ENCODE results near the gene SV2C. TPM values are rescaled to one million over a fixed set of nuclear protein-coding genes. Genes with fewer than 3 reads are reported as not detected.

The SV2C gene
- total RNA-seq, 1 experiment from 2014 or later, result not detected

- DNase-seq (ENCODE audit: low read depth, low spot score), result no peak
- peaks cover 30% of the 10 kb centered on the region for H3K27me3 ChIP-seq (ENCODE audit: insufficient read depth, low read length)
- H3K9me3 ChIP-seq (ENCODE audit: control insufficient read depth in 1 of 2, insufficient read depth in 1 of 2, low read depth in 1 of 2, low read length in 2 of 2), result no peaks in the 10 kb centered on the region
- H3K4me2 ChIP-seq (ENCODE audit: low read length), result no peak overlapping the region
- TF ChIP-seq, protein P1, sequence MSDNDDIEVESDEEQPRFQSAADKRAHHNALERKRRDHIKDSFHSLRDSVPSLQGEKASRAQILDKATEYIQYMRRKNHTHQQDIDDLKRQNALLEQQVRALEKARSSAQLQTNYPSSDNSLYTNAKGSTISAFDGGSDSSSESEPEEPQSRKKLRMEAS (IDR thresholded peaks at IDR 0.05), result no peak
- TF ChIP-seq EZH2phosphoT487 (IDR thresholded peaks at IDR 0.05; ENCODE audit: borderline replicate concordance) (no peak), POLR2A (IDR thresholded peaks at IDR 0.05; ENCODE audit: borderline replicate concordance, extremely low read depth, insufficient read depth, insufficient read length) (no peak), ATF3 (IDR thresholded peaks at IDR 0.05) (no peak), POLR2AphosphoS5 (IDR thresholded peaks at IDR 0.05; ENCODE audit: low read depth, low read length) (no peak)
- TF ChIP-seq, protein P2, sequence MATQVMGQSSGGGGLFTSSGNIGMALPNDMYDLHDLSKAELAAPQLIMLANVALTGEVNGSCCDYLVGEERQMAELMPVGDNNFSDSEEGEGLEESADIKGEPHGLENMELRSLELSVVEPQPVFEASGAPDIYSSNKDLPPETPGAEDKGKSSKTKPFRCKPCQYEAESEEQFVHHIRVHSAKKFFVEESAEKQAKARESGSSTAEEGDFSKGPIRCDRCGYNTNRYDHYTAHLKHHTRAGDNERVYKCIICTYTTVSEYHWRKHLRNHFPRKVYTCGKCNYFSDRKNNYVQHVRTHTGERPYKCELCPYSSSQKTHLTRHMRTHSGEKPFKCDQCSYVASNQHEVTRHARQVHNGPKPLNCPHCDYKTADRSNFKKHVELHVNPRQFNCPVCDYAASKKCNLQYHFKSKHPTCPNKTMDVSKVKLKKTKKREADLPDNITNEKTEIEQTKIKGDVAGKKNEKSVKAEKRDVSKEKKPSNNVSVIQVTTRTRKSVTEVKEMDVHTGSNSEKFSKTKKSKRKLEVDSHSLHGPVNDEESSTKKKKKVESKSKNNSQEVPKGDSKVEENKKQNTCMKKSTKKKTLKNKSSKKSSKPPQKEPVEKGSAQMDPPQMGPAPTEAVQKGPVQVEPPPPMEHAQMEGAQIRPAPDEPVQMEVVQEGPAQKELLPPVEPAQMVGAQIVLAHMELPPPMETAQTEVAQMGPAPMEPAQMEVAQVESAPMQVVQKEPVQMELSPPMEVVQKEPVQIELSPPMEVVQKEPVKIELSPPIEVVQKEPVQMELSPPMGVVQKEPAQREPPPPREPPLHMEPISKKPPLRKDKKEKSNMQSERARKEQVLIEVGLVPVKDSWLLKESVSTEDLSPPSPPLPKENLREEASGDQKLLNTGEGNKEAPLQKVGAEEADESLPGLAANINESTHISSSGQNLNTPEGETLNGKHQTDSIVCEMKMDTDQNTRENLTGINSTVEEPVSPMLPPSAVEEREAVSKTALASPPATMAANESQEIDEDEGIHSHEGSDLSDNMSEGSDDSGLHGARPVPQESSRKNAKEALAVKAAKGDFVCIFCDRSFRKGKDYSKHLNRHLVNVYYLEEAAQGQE (IDR thresholded peaks at IDR 0.05; ENCODE audit: low read depth), result no peak
- TF ChIP-seq, protein P3, sequence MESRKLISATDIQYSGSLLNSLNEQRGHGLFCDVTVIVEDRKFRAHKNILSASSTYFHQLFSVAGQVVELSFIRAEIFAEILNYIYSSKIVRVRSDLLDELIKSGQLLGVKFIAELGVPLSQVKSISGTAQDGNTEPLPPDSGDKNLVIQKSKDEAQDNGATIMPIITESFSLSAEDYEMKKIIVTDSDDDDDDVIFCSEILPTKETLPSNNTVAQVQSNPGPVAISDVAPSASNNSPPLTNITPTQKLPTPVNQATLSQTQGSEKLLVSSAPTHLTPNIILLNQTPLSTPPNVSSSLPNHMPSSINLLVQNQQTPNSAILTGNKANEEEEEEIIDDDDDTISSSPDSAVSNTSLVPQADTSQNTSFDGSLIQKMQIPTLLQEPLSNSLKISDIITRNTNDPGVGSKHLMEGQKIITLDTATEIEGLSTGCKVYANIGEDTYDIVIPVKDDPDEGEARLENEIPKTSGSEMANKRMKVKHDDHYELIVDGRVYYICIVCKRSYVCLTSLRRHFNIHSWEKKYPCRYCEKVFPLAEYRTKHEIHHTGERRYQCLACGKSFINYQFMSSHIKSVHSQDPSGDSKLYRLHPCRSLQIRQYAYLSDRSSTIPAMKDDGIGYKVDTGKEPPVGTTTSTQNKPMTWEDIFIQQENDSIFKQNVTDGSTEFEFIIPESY (IDR thresholded peaks at IDR 0.05; ENCODE audit: extremely low read depth, insufficient replicate concordance, low read length), result no peak
- no peak overlapping the region for H2AFZ ChIP-seq (ENCODE audit: low read depth, low read length, poor library complexity, severe bottlenecking)
- ChIA-PET CTCF (no interaction called here), POLR2A (no interaction called here), RAD21 (ENCODE audit: low non-redundant PET in 1 of 2, low total read pairs in 2 of 2, uncharacterized antibody in 2 of 2, unreplicated experiment in 2 of 2) (no interaction called here)
- no peaks in the 10 kb centered on the region for H3K79me2 ChIP-seq (ENCODE audit: insufficient read depth, low read length)
- no peaks in the 10 kb centered on the region for H3K4me1 ChIP-seq (ENCODE audit: control insufficient read depth in 1 of 2, insufficient read depth in 2 of 2, low read length in 2 of 2)
- H3K9ac ChIP-seq (ENCODE audit: low read length), result no peak overlapping the region
- no TSS peak for BruUV-seq (replicated peaks)
- no peak overlapping the region for H3K4me3 ChIP-seq (replicated peaks in 1 of 2; ENCODE audit: low read depth in 1 of 2, low read length in 2 of 2)
- H3K27ac ChIP-seq (ENCODE audit: low read depth, low read length), result no peak overlapping the region
- H4K20me1 ChIP-seq (ENCODE audit: insufficient read depth), result no peaks in the 10 kb centered on the region
- no peaks in the 10 kb centered on the region for H3K9me2 ChIP-seq (ENCODE audit: insufficient read depth)
- intact Hi-C loops (cut with micrococcal nuclease), result loop anchor here (5.0 kb wide), 1 partner anchor 108 kb away; no protein-coding TSS in a partner anchor
- no peaks in the 10 kb centered on the region for H3K36me3 ChIP-seq (ENCODE audit: control insufficient read depth in 1 of 2, insufficient read depth in 2 of 2, low read length in 2 of 2)
- no peak for ATAC-seq
Observed at GRCh38 chr5:76149636-76150035, 66.5 kb downstream of the SV2C start.

Data from HCT116 (cell line).